ENCODE measurements around the gene MRPL24.
"Not testable (repeated sequence)": the region's sequence is repeated elsewhere in the genome, so short reads cannot be mapped to it uniquely, and the experiment has no call there.

MRPL24 gene

GRCh38 chr1:156740741-156741480, at the start of gene MRPL24:
TSS of gene MRPL24 (minus strand) at chr1:156741088. CDS start at chr1:156738704, 2,384 bp downstream.
- peak; percentile 99 for DNase-seq

GRCh38 chr1:156789621-156790318, 48.9 kb upstream of the MRPL24 start:
- no peak for DNase-seq

DNA sequence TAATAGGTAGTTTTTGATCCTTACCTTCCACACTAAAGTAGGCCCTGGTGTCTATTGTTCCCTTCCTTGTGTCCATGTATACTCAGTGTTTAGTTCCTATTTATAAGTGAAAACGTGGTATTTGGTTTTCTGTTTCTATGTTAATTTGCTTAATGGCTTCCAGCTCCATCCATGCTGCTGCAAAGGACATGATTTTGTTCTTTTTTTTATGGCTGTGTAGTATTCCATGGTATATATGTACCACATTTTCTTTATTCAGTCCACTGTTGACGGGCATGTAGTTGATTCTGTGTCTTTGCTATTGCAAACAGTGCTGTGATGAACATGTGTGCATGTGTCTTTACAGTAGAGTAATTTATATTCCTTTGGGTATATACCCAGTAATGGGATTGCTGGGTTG, 47.2 kb upstream of the MRPL24 start:
- DNase-seq, result no peak

- DNase-seq, result no peak
These were observed 45.8 kb upstream of the MRPL24 start for GRCh38 chr1:156786640-156787039.

DNA sequence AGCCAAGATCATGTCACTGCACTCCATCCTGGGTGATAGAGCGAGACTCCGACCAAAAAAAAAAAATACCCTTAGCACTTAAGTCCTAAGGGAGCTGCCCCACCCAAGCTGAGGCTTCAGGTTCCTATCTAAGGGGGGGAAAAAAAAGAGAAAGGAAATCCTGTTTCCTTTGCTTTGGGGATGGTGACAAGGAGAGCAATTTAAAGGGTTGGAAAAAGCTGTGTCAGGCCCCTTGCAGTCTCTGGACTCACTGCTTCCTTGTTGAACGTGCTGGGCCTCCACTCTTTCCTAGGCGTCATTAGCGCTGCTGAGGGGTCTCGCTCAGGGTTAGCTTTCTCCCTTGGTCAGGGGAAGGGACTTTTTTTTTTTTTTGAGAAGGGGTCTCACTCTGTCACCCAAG, 44.6 kb upstream of the MRPL24 start:
- DNase-seq, result no peak

GRCh38 chr1:156781585-156782186, 40.8 kb upstream of the MRPL24 start:
- DNase-seq, result no peak

GRCh38 chr1:156777573-156777972, 36.7 kb upstream of the MRPL24 start:
- DNase-seq, result no peak

- DNase-seq, result no peak
These were observed 36.1 kb upstream of the MRPL24 start for GRCh38 chr1:156776942-156777341.

- DNase-seq, result no peak
These were observed 34.9 kb upstream of the MRPL24 start for GRCh38 chr1:156775799-156776198.

- DNase-seq, result no peak
These were observed 32.7 kb upstream of the MRPL24 start for GRCh38 chr1:156773607-156774006.

DNA sequence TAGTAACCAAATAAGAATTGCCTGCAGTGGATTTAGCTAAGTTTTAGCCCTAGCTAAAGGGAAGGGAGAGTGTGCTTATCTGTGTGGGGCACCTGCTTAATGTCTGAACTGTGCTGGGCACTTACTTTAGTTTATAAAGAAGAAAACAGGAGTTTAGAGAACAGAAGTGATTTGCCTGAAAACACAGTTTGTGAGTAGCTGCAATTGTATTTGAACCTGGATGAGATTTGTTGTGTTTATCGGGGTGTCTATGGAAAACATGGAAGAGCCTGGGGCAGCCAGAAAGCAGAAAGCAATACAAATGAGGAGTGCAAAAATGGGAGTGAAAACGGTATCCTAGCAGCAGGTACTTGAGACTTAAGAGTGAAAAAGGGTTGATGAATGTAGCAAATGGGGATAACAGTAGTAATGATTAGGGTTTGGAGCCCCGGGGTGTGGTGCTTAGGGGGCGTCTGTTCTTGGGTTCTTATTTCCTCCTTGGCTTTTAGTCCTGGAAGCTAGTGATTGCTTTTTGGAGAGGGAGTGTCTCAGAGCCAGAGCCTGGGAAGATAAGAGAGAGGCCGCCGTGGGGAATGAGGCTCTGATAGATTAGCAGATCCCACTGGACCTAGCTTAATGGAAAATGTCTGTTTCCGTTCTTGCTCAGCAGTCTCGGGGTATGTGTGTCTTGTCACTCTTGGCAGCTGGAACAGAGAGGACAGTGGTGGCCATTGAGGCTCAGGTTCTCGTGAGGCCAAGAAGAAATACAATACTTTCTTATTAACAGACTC, 32.0 kb upstream of the MRPL24 start:
- no peak for DNase-seq

DNA sequence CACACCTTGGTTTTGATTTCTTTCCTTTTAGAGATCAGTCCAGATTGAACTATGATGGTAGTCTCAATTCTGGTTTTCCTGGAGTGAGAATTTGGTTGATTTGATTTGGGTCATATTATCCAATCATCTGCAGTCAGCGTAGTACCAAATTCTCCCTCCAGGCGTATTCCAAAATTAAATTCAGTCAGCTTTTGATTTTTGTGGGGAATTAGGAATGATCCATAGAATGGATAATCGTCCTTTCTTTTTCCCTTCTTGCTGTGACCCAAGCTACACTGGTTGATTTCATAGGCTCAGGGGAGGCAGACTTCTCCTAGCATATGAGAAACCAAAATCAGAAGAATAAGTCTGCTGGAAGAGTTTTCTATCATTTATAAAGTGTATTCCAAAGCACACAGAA, 31.3 kb upstream of the MRPL24 start:
- no peak for DNase-seq

DNA sequence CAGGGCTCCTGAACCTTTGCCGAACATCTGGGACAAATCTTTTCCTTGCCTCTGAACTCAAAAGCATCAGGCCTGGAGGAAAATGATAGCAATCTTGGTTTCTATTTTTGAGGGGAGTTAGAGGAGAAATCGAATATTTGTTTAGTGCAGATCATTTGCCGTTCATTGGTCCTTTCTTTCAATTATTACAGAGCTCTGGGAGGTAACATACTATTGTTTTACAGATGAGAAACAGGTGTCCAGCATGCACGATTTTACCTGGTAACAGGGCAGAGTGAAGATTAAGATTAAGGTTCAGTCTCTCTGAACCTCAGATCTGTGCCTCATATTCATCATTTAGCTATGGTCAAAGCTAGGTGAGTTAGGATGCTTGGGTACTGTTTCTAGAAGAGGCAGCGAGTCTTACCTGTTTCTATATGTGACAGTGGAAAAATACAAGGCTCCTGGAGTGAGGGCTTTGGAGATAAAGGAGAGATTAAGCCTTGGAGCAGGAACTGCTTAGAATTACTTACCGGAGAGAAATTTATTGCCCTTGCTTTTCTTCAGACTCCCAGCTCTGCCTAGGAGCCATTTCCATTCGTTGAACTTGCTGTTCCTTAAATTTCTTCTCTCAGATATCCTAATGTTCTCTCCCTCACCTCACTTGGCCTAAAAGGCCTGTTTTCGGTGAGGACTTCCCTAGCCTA, 27.9 kb upstream of the MRPL24 start:
- DNase-seq, result no peak

- DNase-seq, result no peak
These were observed 27.2 kb upstream of the MRPL24 start for GRCh38 chr1:156767879-156768604.

GRCh38 chr1:156767101-156767878, 26.4 kb upstream of the MRPL24 start, which contains the start of gene PRCC:
TSS of gene PRCC (plus strand) at chr1:156767535. CDS start at chr1:156767772, 237 bp downstream.
- peak; percentile 99 for DNase-seq

- DNase-seq, result no peak
These were observed 25.6 kb upstream of the MRPL24 start for GRCh38 chr1:156766298-156767100.

GRCh38 chr1:156765666-156766065, 24.8 kb upstream of the MRPL24 start:
- DNase-seq, result no peak

GRCh38 chr1:156765136-156765535, 24.2 kb upstream of the MRPL24 start:
- not testable (repeated sequence) for DNase-seq

DNA sequence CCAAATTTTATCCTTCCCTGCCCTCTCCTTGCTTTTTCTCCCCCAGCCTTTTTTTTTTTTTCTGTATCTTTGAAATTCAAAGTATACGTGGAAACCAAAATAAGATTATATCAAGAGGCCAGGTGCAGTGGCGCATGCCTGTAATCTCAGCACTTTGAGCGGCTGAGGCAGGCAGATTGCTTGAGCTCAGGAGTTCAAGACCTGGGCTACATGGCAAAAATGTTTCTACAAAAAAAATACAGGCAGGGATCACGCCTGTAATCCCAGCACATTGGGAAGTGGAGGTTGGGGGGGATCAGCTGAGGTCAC, 19.9 kb upstream of the MRPL24 start:
- DNase-seq, result no peak

DNA sequence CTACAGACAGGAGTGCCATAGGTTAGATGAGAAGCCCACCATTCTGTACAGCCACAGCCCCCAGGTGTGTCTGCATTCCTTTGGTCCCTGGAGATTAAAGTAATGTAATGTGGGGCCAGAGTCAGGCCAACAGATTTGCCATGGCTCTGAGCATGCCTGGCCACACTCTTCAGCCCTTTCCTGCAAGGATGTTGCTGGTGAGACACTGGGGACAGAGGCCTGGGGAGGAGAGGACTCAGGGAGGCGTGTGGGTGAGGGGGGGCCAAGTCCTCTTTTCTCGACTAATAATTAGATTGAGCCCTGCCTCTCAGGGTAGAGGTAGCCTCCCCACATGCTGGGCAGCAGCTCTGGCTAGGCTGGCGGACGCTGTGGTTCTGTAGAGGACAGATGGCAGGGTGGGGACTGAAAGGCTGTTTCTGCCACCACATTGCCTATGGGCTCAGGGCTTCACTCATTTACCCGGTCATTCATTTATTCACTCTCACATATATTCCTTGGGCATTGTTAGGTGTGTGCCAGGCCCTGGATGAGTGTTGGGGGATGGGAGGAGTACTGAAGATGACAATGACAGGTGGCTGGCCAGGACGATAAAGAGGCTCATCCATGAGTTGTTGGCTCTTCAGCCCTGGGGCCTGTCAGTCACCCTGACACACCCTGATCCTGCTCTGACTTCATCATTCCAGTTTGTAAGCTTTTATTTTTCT, 19.4 kb upstream of the MRPL24 start:
- DNase-seq, result no peak

Data from COR-L47 (cell line).